ENCODE measurements around the gene PPP1R14B. TPM values are rescaled to one million over a fixed set of nuclear protein-coding genes. Genes with fewer than 3 reads are reported as not detected.

Gene PPP1R14B
- total RNA-seq (100 to 1,000 TPM in 4 of 10 donors, 10 to 100 TPM in 6; 52.4 to 194 (median 77.2) TPM), polyA plus RNA-seq (100 to 1,000 TPM; 229 to 331 TPM)
- long read RNA-seq, donor 1, transcript PPP1R14B-201 (4 exons, 982 nt) = major isoform, 54 of 61 reads
- long read RNA-seq, donor 1, partial matches to known transcripts = 3 of 61 reads
- long read RNA-seq, donor 1, other reads (novel, unspliced or antisense) = 4 of 61 reads
- long read RNA-seq, donor 2, transcript PPP1R14B-201 (4 exons, 982 nt) = major isoform, 85 of 98 reads
- long read RNA-seq, donor 2, partial matches to known transcripts = 0 of 98 reads
- long read RNA-seq, donor 2, other reads (novel, unspliced or antisense) = 10 of 98 reads
- long read RNA-seq, donor 3, partial matches to known transcripts = 0 of 4 reads
- long read RNA-seq, donor 3, other reads (novel, unspliced or antisense) = 0 of 4 reads

DNA sequence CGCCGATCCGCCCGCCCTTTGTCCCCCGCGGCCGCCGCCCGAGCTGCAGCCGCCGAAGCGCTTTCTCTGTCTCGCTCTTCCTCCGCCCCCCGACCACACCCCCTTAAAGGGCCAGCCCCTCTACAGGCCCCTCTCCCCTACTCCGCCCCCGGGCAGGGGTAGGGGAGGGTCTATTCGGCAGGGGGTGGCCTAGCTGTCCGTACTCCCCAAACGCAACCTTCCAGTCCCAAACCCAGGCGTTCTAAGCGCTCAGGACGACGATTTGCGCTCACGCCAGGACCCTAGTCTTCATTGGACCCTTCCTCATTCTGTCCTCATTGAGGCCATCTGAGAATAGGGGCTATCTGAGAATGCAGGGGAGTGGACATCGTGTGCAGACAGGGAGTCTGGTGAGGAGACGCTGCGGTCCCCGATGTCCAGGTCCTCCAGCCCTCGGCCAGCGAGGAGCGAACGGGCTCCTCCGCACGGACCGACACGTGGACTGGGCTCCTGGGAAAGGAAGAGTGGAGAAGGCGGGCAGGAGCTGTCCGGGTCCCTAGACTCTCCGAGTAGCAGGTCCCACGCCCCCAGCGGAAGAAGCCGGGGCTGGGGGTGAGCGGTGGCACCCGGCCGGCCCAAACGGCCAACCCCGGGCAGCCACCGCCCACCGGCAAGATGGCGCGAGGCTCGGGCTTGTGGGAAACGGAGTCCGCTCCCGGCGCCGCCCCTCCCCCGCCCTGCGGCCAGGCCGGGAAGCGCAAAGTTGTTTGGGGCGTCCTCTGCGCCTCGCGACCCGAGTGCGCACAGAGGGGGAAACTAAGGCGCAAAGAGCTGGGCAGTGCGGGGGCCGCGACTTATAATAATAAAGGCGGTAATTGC, at the start of gene PPP1R14B:
Gene PPP1R14B, minus strand, starts transcription at position 73 of the 858 bp plus-strand sequence. CDS start 270 bp downstream, outside the sequence.
- TF ChIP-seq CTCF (IDR thresholded peaks at IDR 0.05) = peak in 5 of 9 donors; percentile 8 to 34 (median 24)
- Histone ChIP-seq H3K27ac (peak within 1 kb of the TSS; percentile 66 to 96 (median 92)), H3K4me3 (peak within 1 kb of the TSS; percentile 44 to 90 (median 71)), H3K9me3 (no peaks in the 10 kb centered on the region), H3K4me1 (peaks cover 14 to 57% (median 48%) of the 10 kb centered on the region in 9 donors), H3K36me3 (peaks cover 0 to 20% (median 0%) of the 10 kb centered on the region in 9 donors), H3K27me3 (no peaks in the 10 kb centered on the region)
- 1% methylated on average over 64 to 74 of the region's 74 CpGs for WGBS, 2 donors
- ATAC-seq (peak; percentile 65 to 81 (median 76)), DNase-seq (peak; percentile 90 to 92)
- intact Hi-C loops (cut with DNase I) = loop anchor here in 2 of 10 donors (2.0 to 5.0 kb wide), 2 partner anchors 55 to 58 kb away; partner anchors contain the start of genes CATSPERZ (in 1 of the 2) and ESRRA (in 1 of the 2)

DNA sequence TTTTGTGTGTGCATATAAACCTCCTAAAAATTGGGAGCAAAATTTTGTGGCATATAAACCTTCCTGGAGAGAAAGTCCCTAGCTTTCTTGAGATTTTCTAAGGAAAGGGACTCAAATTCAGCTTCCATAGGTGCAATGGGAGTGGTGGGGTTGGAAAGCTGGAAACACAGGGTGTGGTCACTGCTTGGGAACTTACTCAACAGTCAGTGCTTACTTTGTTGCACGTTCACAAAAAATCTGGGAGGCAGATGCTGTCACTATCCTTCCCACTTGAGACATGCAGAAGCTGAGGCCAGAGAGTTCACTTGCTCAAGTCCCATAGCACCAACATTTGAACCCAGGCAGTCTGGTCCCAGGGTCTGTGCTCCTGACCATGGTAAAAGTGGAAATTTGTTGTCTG, 49.5 kb upstream of the PPP1R14B start:
- ATAC-seq (no peak), DNase-seq (no peak)
- WGBS, 2 donors = 43 to 71% methylated on average over 1 of the region's 1 CpG
- Histone ChIP-seq H3K4me1 (peaks cover 19 to 44% (median 35%) of the 10 kb centered on the region in 9 donors), H3K27ac (no peak overlapping the region), H3K27me3 (peaks cover 19 to 97% (median 91%) of the 10 kb centered on the region in 7 donors), H3K4me3 (no peak overlapping the region), H3K36me3 (no peaks in the 10 kb centered on the region), H3K9me3 (no peaks in the 10 kb centered on the region)
- intact Hi-C loops (cut with DNase I) = loop anchor here in 2 of 10 donors (5.0 kb wide), 1 partner anchor 89 kb away; the partner anchor contains the start of gene FERMT3 (in 2 of the 2)
- TF ChIP-seq CTCF (IDR thresholded peaks at IDR 0.05) = no peak

DNA sequence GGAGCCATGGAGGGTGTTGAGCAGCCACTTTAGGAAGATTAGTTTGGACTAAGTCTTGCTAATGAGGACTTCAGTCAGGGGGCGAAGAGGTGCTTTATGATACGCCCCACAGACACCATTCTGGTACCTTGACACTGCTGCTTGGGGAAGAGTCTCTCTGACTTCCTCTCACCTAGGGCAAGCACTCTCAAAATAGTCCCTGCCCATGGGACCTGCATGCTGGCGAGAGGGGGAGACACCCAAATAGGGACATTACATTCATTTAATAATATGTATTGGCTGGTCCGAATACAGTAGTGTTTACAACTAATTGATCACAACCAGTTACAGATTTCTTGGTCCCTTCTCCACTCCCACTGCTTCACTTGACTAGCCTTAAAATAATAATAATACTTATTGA, 49.0 kb upstream of the PPP1R14B start:
- peaks cover 23 to 100% (median 96%) of the 10 kb centered on the region in 7 donors for H3K27me3 ChIP-seq
- ATAC-seq = no peak
- H3K36me3 ChIP-seq = no peaks in the 10 kb centered on the region
- H3K4me1 ChIP-seq = peaks cover 19 to 43% (median 34%) of the 10 kb centered on the region in 9 donors
- no peaks in the 10 kb centered on the region for H3K9me3 ChIP-seq
- DNase-seq = no peak
- no peak overlapping the region for H3K27ac ChIP-seq
- intact Hi-C loops (cut with DNase I) = loop anchor here in 2 of 10 donors (5.0 kb wide), 1 partner anchor 88 kb away; the partner anchor contains the start of gene FERMT3 (in 2 of the 2)
- no peak for TF ChIP-seq CTCF (IDR thresholded peaks at IDR 0.05)
- WGBS, 2 donors = 90 to 96% methylated on average over 4 of the region's 4 CpGs
- no peak overlapping the region for H3K4me3 ChIP-seq

GRCh38 chr11:64294774-64295173, 48.0 kb upstream of the PPP1R14B start:
- H3K9me3 ChIP-seq = no peaks in the 10 kb centered on the region
- 51 to 58% methylated on average over 3 of the region's 3 CpGs for WGBS, 2 donors
- ATAC-seq = no peak
- DNase-seq = no peak
- no peak overlapping the region for H3K27ac ChIP-seq
- intact Hi-C loops (cut with DNase I) = loop anchor here in 2 of 10 donors (5.0 kb wide), 1 partner anchor 87 kb away; the partner anchor contains the start of gene FERMT3 (in 2 of the 2)
- peaks cover 23 to 100% (median 98%) of the 10 kb centered on the region in 7 donors for H3K27me3 ChIP-seq
- peaks cover 10 to 33% (median 24%) of the 10 kb centered on the region in 9 donors for H3K4me1 ChIP-seq
- no peak for TF ChIP-seq CTCF (IDR thresholded peaks at IDR 0.05)
- no peaks in the 10 kb centered on the region for H3K36me3 ChIP-seq
- H3K4me3 ChIP-seq = no peak overlapping the region
